HepG2 (cell line): ENCODE results near the gene HCFC1R1. TPM values are rescaled to one million over a fixed set of nuclear protein-coding genes. Genes with fewer than 3 reads are reported as not detected.

Experiments used
- ATF1 ChIP-seq: IDR thresholded peaks from 2 replicates; pipeline ENCODE4 v1.6.1; 2016; ENCODE audit warnings: mild to moderate bottlenecking, control low read depth
- BCL6 ChIP-seq: IDR thresholded peaks from 2 replicates; pipeline ENCODE4 v1.6.1; 2016; ENCODE audit warnings: missing genetic modification reagents, missing compliant biosample characterization
- HNRNPL ChIP-seq: fragments of 200-400 bp; formaldehyde crosslinking; IDR thresholded peaks from 2 replicates; pipeline ENCODE4 v1.6.1; 2017; ENCODE audit warnings: mild to moderate bottlenecking, low read depth, low read length
- IRX3 ChIP-seq: sonication (generic); formaldehyde crosslinking; IDR thresholded peaks from 2 replicates; pipeline ENCODE4 v1.8.1; 2023; ENCODE audit warnings: mild to moderate bottlenecking, low read depth, missing genetic modification reagents, borderline replicate concordance
- ISX ChIP-seq: sonication (generic); formaldehyde crosslinking; conservative IDR thresholded peaks from 2 replicates; pipeline ENCODE4 v1.5.0; 2020; ENCODE audit warnings: missing genetic modification reagents
- KDM1A ChIP-seq: IDR thresholded peaks from 2 replicates; pipeline ENCODE4 v1.6.1; 2016; ENCODE audit warnings: missing compliant biosample characterization
- PAF1 ChIP-seq: IDR thresholded peaks from 2 replicates; pipeline ENCODE4 v1.6.1; 2016; ENCODE audit warnings: missing genetic modification reagents, missing compliant biosample characterization
- PCBP2 ChIP-seq: fragments of 200-400 bp; formaldehyde crosslinking; optimal IDR thresholded peaks from 2 replicates; pipeline ENCODE3; 2018; ENCODE audit warnings: low read length, low read depth; ENCODE audit not compliant: poor library complexity, severe bottlenecking
- SETDB1 ChIP-seq: sonication (generic); formaldehyde crosslinking; IDR thresholded peaks from 2 replicates; pipeline ENCODE4 v1.5.1; 2020; ENCODE audit warnings: missing genetic modification reagents, mild to moderate bottlenecking, borderline replicate concordance
- THAP11 ChIP-seq: IDR thresholded peaks from 2 replicates; pipeline ENCODE4 v1.6.1; 2016; ENCODE audit warnings: missing biosample characterization, missing genetic modification reagents
- ZKSCAN8 ChIP-seq: IDR thresholded peaks from 2 replicates; pipeline ENCODE4 v1.6.1; 2016; ENCODE audit warnings: borderline replicate concordance, missing genetic modification reagents, missing compliant biosample characterization
- ZNF326 ChIP-seq: sonication (generic); formaldehyde crosslinking; IDR thresholded peaks from 2 replicates; pipeline ENCODE4 v1.4.0; 2020; ENCODE audit warnings: missing genetic modification reagents, borderline replicate concordance
- ZNF510 ChIP-seq: sonication (generic); formaldehyde crosslinking; IDR thresholded peaks from 2 replicates; pipeline ENCODE4 v1.4.0; 2020; ENCODE audit warnings: low read depth, mild to moderate bottlenecking, missing genetic modification reagents
- ZNF773 ChIP-seq: sonication (generic); formaldehyde crosslinking; IDR thresholded peaks from 2 replicates; pipeline ENCODE4 v1.4.0; 2020; ENCODE audit warnings: missing genetic modification reagents, borderline replicate concordance
- ZNF777 ChIP-seq: sonication (generic); formaldehyde crosslinking; IDR thresholded peaks from 2 replicates; pipeline ENCODE4 v1.4.0; 2020; ENCODE audit warnings: missing genetic modification reagents
- polyA plus RNA-seq, 8 experiments: library from polyadenylated mRNA; depleted of rRNA in 3 of 8; stranded (reverse) in 7 of 8; unstranded in 1 of 8; fragments of >200 nt; fragmentation: Illumina TruSeq in 4 of 8; extraction: Trizol in 4 of 8; gene quantifications; 2 replicates each; pipeline versions ENCODE4 v1.2.1 to v1.2.3, GENCODE V29; 2011 to 2016; ENCODE audit warnings: low read depth in 4 of 8, missing spikeins in 1 of 8, mixed read lengths in 1 of 8; ENCODE audit not compliant: insufficient read depth in 1 of 8
- total RNA-seq, 5 experiments: library from RNA; depleted of rRNA; stranded (reverse); fragments of >200 nt; fragmentation: Illumina TruSeq; extraction: Trizol; gene quantifications; 2 replicates each; pipeline ENCODE4 v1.2.3, GENCODE V29; 2016; ENCODE audit warnings: low read depth in 1 of 5
- TF ChIP-seq, protein P1 (sequence below): sonication (generic); formaldehyde crosslinking; conservative IDR thresholded peaks from 2 replicates; pipeline ENCODE4 v1.4.0; 2020; ENCODE audit warnings: missing genetic modification reagents
- TF ChIP-seq, protein P2 (sequence below), 2 experiments: sonication (generic) in 1 of 2; formaldehyde crosslinking in 1 of 2; IDR thresholded peaks; 2 replicates each; pipeline versions ENCODE4 v1.4.0 to v1.6.1; 2018 to 2020; ENCODE audit warnings: missing genetic modification reagents in 2 of 2, borderline replicate concordance in 1 of 2, low read depth in 1 of 2, mild to moderate bottlenecking in 1 of 2, missing biosample characterization in 1 of 2
- TF ChIP-seq, protein P3 (sequence below): sonication (generic); formaldehyde crosslinking; IDR thresholded peaks from 2 replicates; pipeline ENCODE4 v1.4.0; 2020; ENCODE audit warnings: low read depth, mild to moderate bottlenecking, missing genetic modification reagents
- TF ChIP-seq, protein P4 (sequence below): sonication (generic); formaldehyde crosslinking; IDR thresholded peaks from 2 replicates; pipeline ENCODE4 v1.5.0; 2020; ENCODE audit warnings: mild to moderate bottlenecking, missing genetic modification reagents, borderline replicate concordance

HCFC1R1 gene
- total and polyA plus RNA-seq, 2 of the 13 experiments (the other 11 are each of a cell fraction or from before 2014, with no cell fraction given): 13.8 to 16.1 TPM

DNA sequence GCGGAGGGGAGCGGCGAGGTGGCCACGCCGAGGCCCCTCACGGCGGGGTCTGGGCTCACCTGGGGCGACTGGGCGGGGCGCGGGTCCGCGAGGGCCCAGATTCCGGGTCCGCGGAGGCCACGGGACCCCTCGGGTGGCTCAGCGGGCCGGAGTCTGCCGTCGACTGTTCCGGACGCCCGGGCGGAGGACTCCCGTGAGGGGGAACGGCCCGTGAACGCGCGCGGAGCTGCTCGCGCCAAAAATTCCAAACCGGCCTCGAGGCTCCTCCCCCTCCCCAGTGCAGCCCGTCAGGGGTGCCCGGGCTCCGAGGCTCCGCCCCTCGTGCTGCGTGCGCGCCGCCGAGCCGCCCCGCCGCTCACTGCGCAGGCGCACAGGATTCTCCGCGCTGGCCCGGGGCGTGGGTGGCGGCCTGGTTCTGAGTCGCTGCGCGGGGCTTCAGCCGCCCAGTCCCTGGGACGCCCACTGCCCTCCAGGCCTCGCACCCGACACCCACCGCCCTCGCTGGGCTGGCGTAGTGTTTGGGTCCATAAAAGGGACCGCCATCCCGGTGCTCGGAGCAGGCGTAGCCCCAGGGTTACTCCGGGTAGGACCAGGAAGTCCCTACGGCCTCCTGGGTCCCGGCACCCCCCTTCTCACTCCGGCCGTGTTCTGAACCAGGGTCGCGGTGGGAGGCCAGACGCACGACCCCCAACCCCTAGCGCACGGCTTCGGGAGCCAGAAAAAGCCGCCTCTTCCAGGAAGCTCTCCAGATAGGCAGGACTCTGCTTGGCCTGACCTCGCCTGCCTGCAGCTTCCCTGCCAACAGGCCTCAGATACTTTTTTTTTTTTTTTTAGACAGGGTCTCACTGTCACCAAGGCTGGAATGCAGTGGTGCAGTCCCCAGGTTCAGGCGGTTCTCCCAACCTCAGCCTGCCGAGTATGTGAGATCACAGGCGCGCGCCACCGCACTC, 43.2 kb downstream of the HCFC1R1 start, which contains the start of gene PKMYT1 (continued):
- TF ChIP-seq ZNF777 (CRISPR knock-in tag) (peak; percentile 67; the same call in 1 of the 2 replicates), THAP11 (CRISPR knock-in tag) (peak; percentile 47), PAF1 (CRISPR knock-in tag) (no peak), ATF1 (CRISPR knock-in tag) (no peak), SETDB1 (no peak), HNRNPL (no peak), ZNF326 (CRISPR knock-in tag) (no peak), BCL6 (CRISPR knock-in tag) (no peak), PCBP2 (no peak), ISX (CRISPR knock-in tag) (no peak; the same call in 1 of the 2 replicates), ZNF510 (no peak), ZKSCAN8 (CRISPR knock-in tag) (no peak), KDM1A (CRISPR knock-in tag) (no peak), IRX3 (no peak), ZNF773 (CRISPR knock-in tag) (no peak)
- TF ChIP-seq, protein P1, sequence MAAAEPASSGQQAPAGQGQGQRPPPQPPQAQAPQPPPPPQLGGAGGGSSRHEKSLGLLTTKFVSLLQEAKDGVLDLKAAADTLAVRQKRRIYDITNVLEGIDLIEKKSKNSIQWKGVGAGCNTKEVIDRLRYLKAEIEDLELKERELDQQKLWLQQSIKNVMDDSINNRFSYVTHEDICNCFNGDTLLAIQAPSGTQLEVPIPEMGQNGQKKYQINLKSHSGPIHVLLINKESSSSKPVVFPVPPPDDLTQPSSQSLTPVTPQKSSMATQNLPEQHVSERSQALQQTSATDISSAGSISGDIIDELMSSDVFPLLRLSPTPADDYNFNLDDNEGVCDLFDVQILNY (CRISPR knock-in tag): peak; percentile 78
- TF ChIP-seq, protein P2, sequence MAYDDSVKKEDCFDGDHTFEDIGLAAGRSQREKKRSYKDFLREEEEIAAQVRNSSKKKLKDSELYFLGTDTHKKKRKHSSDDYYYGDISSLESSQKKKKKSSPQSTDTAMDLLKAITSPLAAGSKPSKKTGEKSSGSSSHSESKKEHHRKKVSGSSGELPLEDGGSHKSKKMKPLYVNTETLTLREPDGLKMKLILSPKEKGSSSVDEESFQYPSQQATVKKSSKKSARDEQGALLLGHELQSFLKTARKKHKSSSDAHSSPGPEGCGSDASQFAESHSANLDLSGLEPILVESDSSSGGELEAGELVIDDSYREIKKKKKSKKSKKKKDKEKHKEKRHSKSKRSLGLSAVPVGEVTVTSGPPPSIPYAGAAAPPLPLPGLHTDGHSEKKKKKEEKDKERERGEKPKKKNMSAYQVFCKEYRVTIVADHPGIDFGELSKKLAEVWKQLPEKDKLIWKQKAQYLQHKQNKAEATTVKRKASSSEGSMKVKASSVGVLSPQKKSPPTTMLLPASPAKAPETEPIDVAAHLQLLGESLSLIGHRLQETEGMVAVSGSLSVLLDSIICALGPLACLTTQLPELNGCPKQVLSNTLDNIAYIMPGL (CRISPR knock-in tag; IDR thresholded peaks at IDR 0.05; ENCODE audit: borderline replicate concordance in 1 of 2, low read depth in 1 of 2): peak; percentile 45 to 76; a peak in 2 of 4 replicates
- TF ChIP-seq, protein P3, sequence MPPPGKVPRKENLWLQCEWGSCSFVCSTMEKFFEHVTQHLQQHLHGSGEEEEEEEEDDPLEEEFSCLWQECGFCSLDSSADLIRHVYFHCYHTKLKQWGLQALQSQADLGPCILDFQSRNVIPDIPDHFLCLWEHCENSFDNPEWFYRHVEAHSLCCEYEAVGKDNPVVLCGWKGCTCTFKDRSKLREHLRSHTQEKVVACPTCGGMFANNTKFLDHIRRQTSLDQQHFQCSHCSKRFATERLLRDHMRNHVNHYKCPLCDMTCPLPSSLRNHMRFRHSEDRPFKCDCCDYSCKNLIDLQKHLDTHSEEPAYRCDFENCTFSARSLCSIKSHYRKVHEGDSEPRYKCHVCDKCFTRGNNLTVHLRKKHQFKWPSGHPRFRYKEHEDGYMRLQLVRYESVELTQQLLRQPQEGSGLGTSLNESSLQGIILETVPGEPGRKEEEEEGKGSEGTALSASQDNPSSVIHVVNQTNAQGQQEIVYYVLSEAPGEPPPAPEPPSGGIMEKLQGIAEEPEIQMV (CRISPR knock-in tag): peak; percentile 58; the same call in 1 of the 2 replicates
- TF ChIP-seq, protein P4, sequence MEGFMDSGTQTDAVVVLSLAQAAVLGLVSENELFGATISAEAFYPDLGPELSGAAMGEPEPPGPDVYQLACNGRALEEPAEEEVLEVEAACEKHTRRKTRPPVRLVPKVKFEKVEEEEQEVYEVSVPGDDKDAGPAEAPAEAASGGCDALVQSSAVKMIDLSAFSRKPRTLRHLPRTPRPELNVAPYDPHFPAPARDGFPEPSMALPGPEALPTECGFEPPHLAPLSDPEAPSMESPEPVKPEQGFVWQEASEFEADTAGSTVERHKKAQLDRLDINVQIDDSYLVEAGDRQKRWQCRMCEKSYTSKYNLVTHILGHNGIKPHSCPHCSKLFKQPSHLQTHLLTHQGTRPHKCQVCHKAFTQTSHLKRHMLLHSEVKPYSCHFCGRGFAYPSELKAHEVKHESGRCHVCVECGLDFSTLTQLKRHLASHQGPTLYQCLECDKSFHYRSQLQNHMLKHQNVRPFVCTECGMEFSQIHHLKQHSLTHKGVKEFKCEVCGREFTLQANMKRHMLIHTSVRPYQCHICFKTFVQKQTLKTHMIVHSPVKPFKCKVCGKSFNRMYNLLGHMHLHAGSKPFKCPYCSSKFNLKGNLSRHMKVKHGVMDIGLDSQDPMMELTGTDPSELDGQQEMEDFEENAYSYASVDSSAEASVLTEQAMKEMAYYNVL (CRISPR knock-in tag): peak; percentile 39; the same call in 1 of the 2 replicates
